A673 (cell line): ENCODE data around the gene ZNF33A.

Experiments used
- CTCF ChIP-seq: fragments of 300-800, 200-600 bp; sonication (generic); conservative IDR thresholded peaks from 2 replicates; pipeline ENCODE4 v1.5.1; 2017; ENCODE audit warnings: low read depth, mild to moderate bottlenecking, antibody characterized with exemption, low read length, moderate library complexity, mixed read lengths
- EZH2 ChIP-seq: fragments of 200-600 bp; sonication (generic); IDR thresholded peaks from 2 replicates; pipeline ENCODE4 v1.6.1; 2017; ENCODE audit warnings: borderline replicate concordance, low read depth, mild to moderate bottlenecking, mixed read lengths, antibody characterized with exemption, low read length; ENCODE audit not compliant: poor library complexity, severe bottlenecking

GRCh38 chr10:38093816-38094157 lies 83.3 kb downstream of the ZNF33A start:
- TF ChIP-seq EZH2 (no peak), CTCF (no peak)
